KMS-11 (cell line): ENCODE measurements around the gene PSRC1.

Source experiments
- H2AFZ ChIP-seq: fragments of 200-600 bp; sonication (generic); 2 replicates; pipeline ENCODE4 v1.6.1; 2016; ENCODE audit warnings: antibody characterized with exemption, mixed run types, low read depth
- H3K27ac ChIP-seq: fragments of 200-600 bp; sonication (generic); 2 replicates; pipeline ENCODE4 v1.6.1; 2016; ENCODE audit warnings: mild to moderate bottlenecking, mixed run types
- H3K27me3 ChIP-seq: fragments of 200-600 bp; sonication (generic); 2 replicates; pipeline ENCODE4 v1.6.1; 2017; ENCODE audit warnings: mild to moderate bottlenecking, low read depth, mixed run types, moderate library complexity; ENCODE audit not compliant: insufficient read depth
- H3K36me3 ChIP-seq: fragments of 200-600 bp; sonication (generic); 2 replicates; pipeline ENCODE4 v1.6.1; 2017; ENCODE audit warnings: mild to moderate bottlenecking, mixed run types; ENCODE audit not compliant: insufficient read depth
- H3K4me1 ChIP-seq: fragments of 200-600 bp; sonication (generic); 2 replicates; pipeline ENCODE4 v1.6.1; 2016; ENCODE audit warnings: mild to moderate bottlenecking, low read depth, mixed run types; ENCODE audit not compliant: poor library complexity, severe bottlenecking
- H3K4me2 ChIP-seq: fragments of 200-600 bp; sonication (generic); 2 replicates; pipeline ENCODE4 v1.7.0; 2016; ENCODE audit warnings: mild to moderate bottlenecking, mixed run types
- H3K4me3 ChIP-seq: fragments of 200-600 bp; sonication (generic); IDR thresholded peaks from 2 replicates; pipeline ENCODE4 v1.6.1; 2017; ENCODE audit warnings: low read depth, low read length, mixed read lengths; ENCODE audit not compliant: insufficient read depth
- H3K79me2 ChIP-seq: fragments of 200-600 bp; sonication (generic); 2 replicates; pipeline ENCODE4 v1.6.1; 2016; ENCODE audit warnings: low read depth, mixed run types; ENCODE audit not compliant: insufficient read depth
- H3K9ac ChIP-seq: fragments of 200-600 bp; sonication (generic); 2 replicates; pipeline ENCODE4 v1.6.1; 2016; ENCODE audit warnings: mild to moderate bottlenecking, mixed run types
- H4K20me1 ChIP-seq: fragments of 200-600 bp; sonication (generic); 2 replicates; pipeline ENCODE4 v1.6.1; 2016; ENCODE audit warnings: mild to moderate bottlenecking, mixed run types; ENCODE audit not compliant: insufficient read depth
- TF ChIP-seq, protein P1 (sequence below): fragments of 200-600 bp; sonication (generic); conservative IDR thresholded peaks from 2 replicates; pipeline ENCODE4 v1.6.1; 2017; ENCODE audit warnings: low read depth, mild to moderate bottlenecking, antibody characterized with exemption, low read length, moderate library complexity, mixed read lengths

Gene PSRC1

DNA sequence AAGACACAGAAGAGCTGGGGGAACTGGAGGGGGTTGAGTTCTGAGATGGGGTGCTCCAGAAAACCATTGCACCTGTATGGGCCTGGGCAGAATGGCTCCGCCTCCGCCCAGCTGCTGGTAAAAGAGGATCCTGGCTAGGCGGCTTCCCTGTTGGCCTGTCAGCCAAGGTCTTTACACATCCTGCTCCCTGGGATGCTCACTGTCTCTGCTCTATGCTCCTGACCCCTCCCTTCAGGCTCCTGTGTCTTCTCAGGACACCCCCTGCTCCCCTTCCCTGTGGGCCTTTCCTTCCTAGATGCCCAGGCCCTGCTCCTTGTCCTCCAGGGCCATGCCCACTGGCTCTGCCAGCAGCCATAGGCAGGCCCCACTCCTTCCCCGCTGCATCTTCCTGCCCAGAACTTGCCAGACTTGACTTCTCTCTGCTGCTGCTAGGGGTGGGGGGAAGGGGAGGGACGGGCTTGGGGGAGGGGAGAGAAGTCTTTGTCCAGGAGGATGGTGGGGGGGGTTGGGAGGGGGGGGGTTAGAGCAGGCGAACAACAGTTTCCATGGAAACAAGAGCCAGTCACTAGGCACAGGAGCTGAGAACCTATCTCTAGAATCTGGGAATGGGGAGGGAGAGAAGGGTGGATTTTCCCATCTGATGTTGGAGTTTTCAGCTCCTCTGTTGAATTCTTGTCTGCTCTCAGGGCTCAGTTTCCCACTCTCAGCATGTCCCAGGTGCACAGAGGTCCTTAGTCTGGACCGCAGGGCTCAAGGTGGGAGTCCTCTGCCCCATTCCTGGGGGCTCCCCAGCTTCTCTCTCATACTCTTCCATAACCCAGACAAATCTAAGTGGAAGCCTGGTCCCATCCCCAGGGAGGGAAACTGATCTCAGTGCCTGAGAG is 23.0 kb downstream of the PSRC1 start:
- no peak overlapping the region for H2AFZ ChIP-seq
- H4K20me1 ChIP-seq: no peaks in the 10 kb centered on the region
- H3K79me2 ChIP-seq: no peaks in the 10 kb centered on the region
- TF ChIP-seq, protein P1, sequence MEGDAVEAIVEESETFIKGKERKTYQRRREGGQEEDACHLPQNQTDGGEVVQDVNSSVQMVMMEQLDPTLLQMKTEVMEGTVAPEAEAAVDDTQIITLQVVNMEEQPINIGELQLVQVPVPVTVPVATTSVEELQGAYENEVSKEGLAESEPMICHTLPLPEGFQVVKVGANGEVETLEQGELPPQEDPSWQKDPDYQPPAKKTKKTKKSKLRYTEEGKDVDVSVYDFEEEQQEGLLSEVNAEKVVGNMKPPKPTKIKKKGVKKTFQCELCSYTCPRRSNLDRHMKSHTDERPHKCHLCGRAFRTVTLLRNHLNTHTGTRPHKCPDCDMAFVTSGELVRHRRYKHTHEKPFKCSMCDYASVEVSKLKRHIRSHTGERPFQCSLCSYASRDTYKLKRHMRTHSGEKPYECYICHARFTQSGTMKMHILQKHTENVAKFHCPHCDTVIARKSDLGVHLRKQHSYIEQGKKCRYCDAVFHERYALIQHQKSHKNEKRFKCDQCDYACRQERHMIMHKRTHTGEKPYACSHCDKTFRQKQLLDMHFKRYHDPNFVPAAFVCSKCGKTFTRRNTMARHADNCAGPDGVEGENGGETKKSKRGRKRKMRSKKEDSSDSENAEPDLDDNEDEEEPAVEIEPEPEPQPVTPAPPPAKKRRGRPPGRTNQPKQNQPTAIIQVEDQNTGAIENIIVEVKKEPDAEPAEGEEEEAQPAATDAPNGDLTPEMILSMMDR: no peak
- H3K9ac ChIP-seq: no peak overlapping the region
- no peaks in the 10 kb centered on the region for H3K27me3 ChIP-seq
- no peaks in the 10 kb centered on the region for H3K36me3 ChIP-seq
- H3K4me3 ChIP-seq: no peak overlapping the region
- no peaks in the 10 kb centered on the region for H3K4me1 ChIP-seq
- H3K27ac ChIP-seq: no peak overlapping the region
- no peak overlapping the region for H3K4me2 ChIP-seq

DNA sequence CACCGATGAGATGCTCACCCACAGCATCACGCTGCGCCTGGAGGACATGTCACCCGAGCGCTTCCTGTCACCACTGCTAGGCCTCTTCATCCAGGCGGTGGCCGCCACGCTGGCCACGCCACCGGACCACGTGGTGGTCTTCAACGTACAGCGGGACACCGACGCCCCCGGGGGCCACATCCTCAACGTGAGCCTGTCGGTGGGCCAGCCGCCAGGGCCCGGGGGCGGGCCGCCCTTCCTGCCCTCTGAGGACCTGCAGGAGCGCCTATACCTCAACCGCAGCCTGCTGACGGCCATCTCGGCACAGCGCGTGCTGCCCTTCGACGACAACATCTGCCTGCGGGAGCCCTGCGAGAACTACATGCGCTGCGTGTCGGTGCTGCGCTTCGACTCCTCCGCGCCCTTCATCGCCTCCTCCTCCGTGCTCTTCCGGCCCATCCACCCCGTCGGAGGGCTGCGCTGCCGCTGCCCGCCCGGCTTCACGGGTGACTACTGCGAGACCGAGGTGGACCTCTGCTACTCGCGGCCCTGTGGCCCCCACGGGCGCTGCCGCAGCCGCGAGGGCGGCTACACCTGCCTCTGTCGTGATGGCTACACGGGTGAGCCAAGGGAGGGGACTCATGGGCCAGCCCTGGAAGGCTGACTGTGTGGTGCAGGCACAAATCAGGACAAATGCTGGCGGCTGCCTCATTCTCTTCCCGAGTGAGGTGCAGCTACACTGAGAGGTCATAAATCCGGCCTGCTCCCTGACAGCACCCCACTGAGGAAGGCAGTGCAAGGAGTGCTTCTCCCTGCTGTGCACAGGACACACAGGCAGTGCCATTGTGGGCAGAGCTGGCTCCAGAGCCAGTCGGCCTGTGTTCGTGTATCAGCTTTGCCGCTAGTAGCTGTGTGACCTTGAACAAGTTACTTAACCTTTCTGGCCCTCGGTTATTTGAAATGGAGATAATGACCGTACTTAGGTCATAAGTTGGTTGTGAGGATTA is 24.2 kb downstream of the PSRC1 start:
- Histone ChIP-seq H3K27me3 (no peaks in the 10 kb centered on the region), H3K27ac (no peak overlapping the region), H4K20me1 (no peaks in the 10 kb centered on the region), H3K36me3 (no peaks in the 10 kb centered on the region), H3K4me2 (no peak overlapping the region), H3K9ac (no peak overlapping the region), H2AFZ (no peak overlapping the region), H3K4me1 (no peaks in the 10 kb centered on the region), H3K79me2 (no peaks in the 10 kb centered on the region), H3K4me3 (no peak overlapping the region)
- TF ChIP-seq, protein P1: no peak

DNA sequence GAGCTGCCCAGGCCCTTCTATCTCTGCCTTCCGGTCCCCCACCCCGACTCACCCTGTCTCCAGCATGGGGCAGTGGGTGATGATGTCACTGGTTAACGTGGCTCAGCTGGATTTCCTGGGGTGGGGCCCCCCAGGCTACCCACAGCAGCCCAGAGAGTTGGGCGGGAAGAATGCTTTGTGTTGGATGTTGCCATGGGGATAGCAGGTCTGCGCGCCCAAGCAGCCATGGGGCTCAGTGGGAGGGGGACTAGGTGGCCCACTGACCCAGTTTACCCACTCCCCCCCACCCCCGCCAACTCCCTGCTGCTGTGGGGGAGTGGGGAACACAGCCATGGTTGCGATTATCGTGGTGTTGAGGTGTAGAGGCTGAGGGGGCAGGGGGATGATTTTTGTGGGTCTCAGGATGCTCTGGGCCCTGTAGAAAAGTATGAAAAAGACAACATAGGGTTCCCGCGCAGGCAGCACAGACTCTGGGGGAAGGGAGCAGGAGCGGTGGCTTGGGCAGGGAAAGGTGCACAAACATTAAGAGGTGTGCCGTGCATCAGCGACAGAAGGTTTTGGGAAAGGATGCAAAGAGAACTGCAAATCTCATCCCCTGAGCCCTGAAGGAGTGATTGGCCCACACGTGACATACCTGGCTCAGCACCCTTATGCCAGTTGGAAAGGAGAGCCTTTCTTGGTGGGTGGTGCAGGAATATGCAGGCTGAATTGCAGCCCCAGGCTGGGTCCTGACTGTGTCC is 25.1 kb downstream of the PSRC1 start:
- Histone ChIP-seq H2AFZ (no peak overlapping the region), H4K20me1 (no peaks in the 10 kb centered on the region), H3K79me2 (no peaks in the 10 kb centered on the region), H3K27ac (no peak overlapping the region), H3K4me3 (no peak overlapping the region), H3K4me1 (no peaks in the 10 kb centered on the region), H3K36me3 (no peaks in the 10 kb centered on the region), H3K27me3 (no peaks in the 10 kb centered on the region), H3K9ac (no peak overlapping the region), H3K4me2 (no peak overlapping the region)
- TF ChIP-seq, protein P1: no peak

DNA sequence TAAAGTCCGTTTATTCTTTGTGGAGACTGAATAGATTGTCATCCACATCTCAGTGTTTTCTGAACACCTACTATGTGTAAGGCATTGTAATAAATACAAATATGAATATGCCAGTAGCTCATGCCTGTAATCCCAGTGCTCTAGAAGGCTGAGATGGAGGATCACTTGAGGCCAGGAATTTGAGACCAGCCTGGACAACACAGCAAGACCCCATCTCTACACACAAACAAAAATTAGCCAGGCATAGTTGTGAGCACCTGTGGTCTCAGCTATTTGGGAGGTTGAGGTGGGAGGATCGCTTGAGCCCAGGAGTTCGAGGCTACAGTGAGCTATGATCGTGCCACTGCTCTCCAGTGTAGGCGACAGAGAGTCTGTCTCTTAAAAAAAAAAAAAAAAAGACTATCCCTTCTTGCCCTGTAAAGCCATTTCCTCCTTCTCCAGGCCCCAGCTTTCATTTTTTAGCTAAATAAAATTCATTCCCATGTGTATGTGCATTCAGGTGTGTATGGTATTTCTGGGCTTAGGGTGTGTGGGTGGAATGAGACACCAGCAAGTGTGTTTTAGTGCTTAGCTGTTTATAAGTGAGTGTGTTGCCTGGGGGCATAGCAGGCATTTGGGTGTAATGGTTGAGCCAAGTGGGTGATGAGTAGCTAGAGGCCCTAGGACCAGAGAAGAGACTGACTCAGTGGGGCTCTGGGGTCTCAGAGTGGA is 25.8 kb downstream of the PSRC1 start:
- Histone ChIP-seq H3K36me3 (no peaks in the 10 kb centered on the region), H3K27me3 (no peaks in the 10 kb centered on the region), H3K4me1 (no peaks in the 10 kb centered on the region), H3K4me3 (no peak overlapping the region), H2AFZ (no peak overlapping the region), H3K9ac (no peak overlapping the region), H3K27ac (no peak overlapping the region), H4K20me1 (no peaks in the 10 kb centered on the region), H3K4me2 (no peak overlapping the region), H3K79me2 (no peaks in the 10 kb centered on the region)
- TF ChIP-seq, protein P1: no peak
